Adipocyte (in vitro differentiated cells): Measurements from ENCODE around the gene RXFP4.

Experiments used
- DNase-seq: peaks from one replicate; pipeline ENCODE4 v3.0.0-alpha.2; 2015; ENCODE audit warnings: low read depth
- H3K27me3 ChIP-seq: replicated peaks from 2 replicates; pipeline ENCODE4 v1.7.0; 2013; ENCODE audit warnings: mild to moderate bottlenecking, low read length, moderate library complexity; ENCODE audit not compliant: control insufficient read depth, insufficient read depth
- H3K36me3 ChIP-seq: 2 replicates; pipeline ENCODE4 v1.7.0; 2013; ENCODE audit warnings: low read length, mild to moderate bottlenecking, moderate library complexity; ENCODE audit not compliant: control insufficient read depth, insufficient read depth, severe bottlenecking
- H3K4me1 ChIP-seq: 2 replicates; pipeline ENCODE4 v1.7.0; 2013; ENCODE audit warnings: mild to moderate bottlenecking, low read length, moderate library complexity; ENCODE audit not compliant: control insufficient read depth, insufficient read depth
- H3K4me3 ChIP-seq: 2 replicates; pipeline ENCODE4 v1.7.0; 2013; ENCODE audit warnings: mild to moderate bottlenecking, low read length, moderate library complexity
- H3K9ac ChIP-seq: 2 replicates; pipeline ENCODE4 v1.7.0; 2013; ENCODE audit warnings: mild to moderate bottlenecking, low read length, moderate library complexity
- H3K9me3 ChIP-seq: 2 replicates; pipeline ENCODE4 v1.7.0; 2013; ENCODE audit warnings: mild to moderate bottlenecking, low read length, moderate library complexity; ENCODE audit not compliant: control insufficient read depth

RXFP4 gene

GRCh38 chr1:155944444-155944799, 3.0 kb downstream of the RXFP4 start:
- Histone ChIP-seq H3K9ac (peak overlapping the region; percentile 46), H3K36me3 (peaks cover 37% of the 10 kb centered on the region), H3K27me3 (no peaks in the 10 kb centered on the region), H3K4me1 (peaks cover 20% of the 10 kb centered on the region), H3K4me3 (no peak overlapping the region), H3K9me3 (no peaks in the 10 kb centered on the region)
- no peak for DNase-seq

GRCh38 chr1:155946633-155947219, 5.3 kb downstream of the RXFP4 start:
- Histone ChIP-seq H3K9ac (no peak overlapping the region), H3K27me3 (no peaks in the 10 kb centered on the region), H3K4me3 (no peak overlapping the region), H3K4me1 (peaks cover 20% of the 10 kb centered on the region), H3K36me3 (peaks cover 59% of the 10 kb centered on the region), H3K9me3 (no peaks in the 10 kb centered on the region)
- DNase-seq: no peak

GRCh38 chr1:155947292-155947691, 5.9 kb downstream of the RXFP4 start:
- Histone ChIP-seq H3K4me1 (peaks cover 20% of the 10 kb centered on the region), H3K9ac (no peak overlapping the region), H3K9me3 (no peaks in the 10 kb centered on the region), H3K27me3 (no peaks in the 10 kb centered on the region), H3K36me3 (peaks cover 64% of the 10 kb centered on the region), H3K4me3 (no peak overlapping the region)
- DNase-seq: no peak

GRCh38 chr1:155947741-155948140, 6.3 kb downstream of the RXFP4 start:
- Histone ChIP-seq H3K4me1 (peaks cover 20% of the 10 kb centered on the region), H3K4me3 (no peak overlapping the region), H3K27me3 (no peaks in the 10 kb centered on the region), H3K9ac (no peak overlapping the region), H3K9me3 (no peaks in the 10 kb centered on the region), H3K36me3 (peaks cover 69% of the 10 kb centered on the region)
- no peak for DNase-seq

GRCh38 chr1:155950829-155951228, 9.4 kb downstream of the RXFP4 start:
- no peak for DNase-seq
- Histone ChIP-seq H3K36me3 (peaks cover 98% of the 10 kb centered on the region), H3K4me3 (no peak overlapping the region), H3K9ac (no peak overlapping the region), H3K9me3 (no peaks in the 10 kb centered on the region), H3K4me1 (peaks cover 6% of the 10 kb centered on the region), H3K27me3 (no peaks in the 10 kb centered on the region)

GRCh38 chr1:155951753-155952504, 10.5 kb downstream of the RXFP4 start:
- no peak overlapping the region for H3K4me3 ChIP-seq
- H3K27me3 ChIP-seq: no peaks in the 10 kb centered on the region
- peaks cover 98% of the 10 kb centered on the region for H3K36me3 ChIP-seq
- no peaks in the 10 kb centered on the region for H3K4me1 ChIP-seq
- no peak overlapping the region for H3K9ac ChIP-seq
- no peaks in the 10 kb centered on the region for H3K9me3 ChIP-seq
- no peak for DNase-seq

GRCh38 chr1:155952505-155952890, 11.1 kb downstream of the RXFP4 start:
- H3K9ac ChIP-seq: no peak overlapping the region
- H3K4me3 ChIP-seq: no peak overlapping the region
- H3K9me3 ChIP-seq: no peaks in the 10 kb centered on the region
- no peaks in the 10 kb centered on the region for H3K4me1 ChIP-seq
- H3K36me3 ChIP-seq: peaks cover 98% of the 10 kb centered on the region
- H3K27me3 ChIP-seq: no peaks in the 10 kb centered on the region
- DNase-seq: no peak

- Histone ChIP-seq H3K9me3 (no peaks in the 10 kb centered on the region), H3K4me3 (no peak overlapping the region), H3K4me1 (no peaks in the 10 kb centered on the region), H3K36me3 (peaks cover 98% of the 10 kb centered on the region), H3K9ac (no peak overlapping the region), H3K27me3 (no peaks in the 10 kb centered on the region)
- no peak for DNase-seq
Observed at GRCh38 chr1:155954645-155955044, 13.2 kb downstream of the RXFP4 start.

GRCh38 chr1:155957411-155957915, 16.0 kb downstream of the RXFP4 start:
- H3K4me3 ChIP-seq: no peak overlapping the region
- H3K9me3 ChIP-seq: no peaks in the 10 kb centered on the region
- peaks cover 98% of the 10 kb centered on the region for H3K36me3 ChIP-seq
- H3K9ac ChIP-seq: no peak overlapping the region
- DNase-seq: no peak
- peaks cover 20% of the 10 kb centered on the region for H3K4me1 ChIP-seq
- H3K27me3 ChIP-seq: no peaks in the 10 kb centered on the region

GRCh38 chr1:155960081-155960745, 18.8 kb downstream of the RXFP4 start:
- no peak for DNase-seq
- Histone ChIP-seq H3K9ac (peak overlapping the region; percentile 83), H3K27me3 (no peaks in the 10 kb centered on the region), H3K9me3 (no peaks in the 10 kb centered on the region), H3K4me3 (no peak overlapping the region), H3K36me3 (peaks cover 92% of the 10 kb centered on the region), H3K4me1 (peaks cover 27% of the 10 kb centered on the region)

GRCh38 chr1:155961937-155962336, 20.5 kb downstream of the RXFP4 start:
- Histone ChIP-seq H3K4me3 (no peak overlapping the region), H3K9ac (peak overlapping the region; percentile 49), H3K36me3 (peaks cover 92% of the 10 kb centered on the region), H3K4me1 (peaks cover 27% of the 10 kb centered on the region), H3K27me3 (no peaks in the 10 kb centered on the region), H3K9me3 (no peaks in the 10 kb centered on the region)
- DNase-seq: peak; percentile 79
